GM12872 (cell line): ENCODE results near the gene FADS6.

Experiments used
- CTCF ChIP-seq: IDR thresholded peaks from 3 replicates; pipeline ENCODE4 v1.5.1; 2011; ENCODE audit warnings: low read depth, mild to moderate bottlenecking, low read length, moderate library complexity; ENCODE audit not compliant: insufficient read depth

The FADS6 gene

GRCh38 chr17:74935585-74936469 lies 42.4 kb upstream of the FADS6 start, which contains the start of gene OTOP3:
TSS of gene OTOP3 (plus strand) at chr17:74935898. CDS start at chr17:74935922, 24 bp downstream.
- no peak for TF ChIP-seq CTCF

- no peak for TF ChIP-seq CTCF
These were observed 41.6 kb upstream of the FADS6 start for GRCh38 chr17:74935048-74935447.

- TF ChIP-seq CTCF = no peak
These were observed 37.2 kb upstream of the FADS6 start for GRCh38 chr17:74930535-74931036.

GRCh38 chr17:74928786-74929185 lies 35.4 kb upstream of the FADS6 start:
- TF ChIP-seq CTCF = no peak

- TF ChIP-seq CTCF = no peak
These were observed 31.8 kb upstream of the FADS6 start for GRCh38 chr17:74925242-74925641.

- TF ChIP-seq CTCF = no peak
These were observed 31.0 kb upstream of the FADS6 start, which contains the start of gene OTOP2 for GRCh38 chr17:74924250-74924948. TSS of gene OTOP2 (plus strand) at chr17:74924273. CDS start at chr17:74924633, 360 bp downstream.
